HepG2 (cell line): ENCODE results near the gene LHPP.

Source experiments
- ARNTL ChIP-seq: sonication (generic); formaldehyde crosslinking; IDR thresholded peaks from 2 replicates; pipeline ENCODE4 v1.4.0; 2020; ENCODE audit warnings: mild to moderate bottlenecking, missing genetic modification reagents
- CTCF ChIP-seq: sonication (generic); formaldehyde crosslinking; IDR thresholded peaks from 2 replicates; pipeline ENCODE4 v1.5.0; 2020; ENCODE audit warnings: mild to moderate bottlenecking, missing genetic modification reagents, moderate library complexity
- DPF2 ChIP-seq: sonication (generic); formaldehyde crosslinking; IDR thresholded peaks from 2 replicates; pipeline ENCODE4 v1.4.0; 2020; ENCODE audit warnings: mild to moderate bottlenecking, low read depth, missing genetic modification reagents, borderline replicate concordance
- JUN ChIP-seq: sonication (generic); formaldehyde crosslinking; IDR thresholded peaks from 2 replicates; pipeline ENCODE4 v1.4.0; 2020; ENCODE audit warnings: mild to moderate bottlenecking, missing genetic modification reagents
- NFIC ChIP-seq: IDR thresholded peaks from 2 replicates; pipeline ENCODE4 v1.6.1; 2012; ENCODE audit warnings: mild to moderate bottlenecking, low read length, inconsistent platforms
- POLR2AphosphoS5 ChIP-seq: IDR thresholded peaks from 2 replicates; pipeline ENCODE4 v1.6.1; 2012; ENCODE audit warnings: low read depth, low read length
- RNF219 ChIP-seq: sonication (generic); formaldehyde crosslinking; IDR thresholded peaks from 2 replicates; pipeline ENCODE4 v1.5.0; 2020; ENCODE audit warnings: mild to moderate bottlenecking, missing genetic modification reagents
- RXRA ChIP-seq: sonication (generic); formaldehyde crosslinking; IDR thresholded peaks from 2 replicates; pipeline ENCODE4 v1.5.1; 2020; ENCODE audit warnings: missing genetic modification reagents
- TCF12 ChIP-seq, 2 experiments: fragments of 450-650 bp in 1 of 2; sonication (generic) in 1 of 2; formaldehyde crosslinking in 1 of 2; IDR thresholded peaks; 2 replicates each; pipeline versions ENCODE4 v1.6.1 to v1.8.0; 2017 to 2022; ENCODE audit warnings: antibody characterized with exemption in 1 of 2, mild to moderate bottlenecking in 1 of 2, missing genetic modification reagents in 1 of 2, moderate library complexity in 1 of 2
- ZNF607 ChIP-seq: sonication (generic); formaldehyde crosslinking; IDR thresholded peaks from 2 replicates; pipeline ENCODE4 v1.5.1; 2020; ENCODE audit warnings: missing genetic modification reagents, mild to moderate bottlenecking, borderline replicate concordance
- ZNF773 ChIP-seq: sonication (generic); formaldehyde crosslinking; IDR thresholded peaks from 2 replicates; pipeline ENCODE4 v1.4.0; 2020; ENCODE audit warnings: missing genetic modification reagents, borderline replicate concordance
- TF ChIP-seq, protein P1 (sequence below): sonication (generic); formaldehyde crosslinking; IDR thresholded peaks from 2 replicates; pipeline ENCODE4 v1.9.0; 2021; ENCODE audit warnings: missing genetic modification reagents, mild to moderate bottlenecking, borderline replicate concordance

DNA sequence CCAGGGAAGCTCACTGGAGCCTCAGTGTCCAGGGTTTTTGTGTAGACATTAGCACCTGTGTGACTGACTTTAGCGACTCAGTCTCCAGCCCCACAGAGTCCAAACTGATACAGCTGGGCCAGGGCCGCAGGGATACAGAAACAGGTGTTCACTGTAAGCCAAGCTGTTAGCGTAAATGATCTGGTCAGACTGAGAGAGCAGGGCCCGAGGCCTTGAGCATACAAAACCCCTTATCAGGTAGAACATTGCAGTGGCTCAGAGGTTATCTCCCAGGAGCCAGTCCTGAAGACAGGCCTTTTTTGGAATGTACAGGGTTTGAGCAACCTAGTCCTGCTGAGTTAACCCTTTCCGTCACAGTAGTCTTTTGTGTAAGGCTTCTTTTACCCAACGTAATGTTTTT lies 25.0 kb downstream of the LHPP start:
- no peak for TF ChIP-seq TCF12 (IDR thresholded peaks at IDR 0.05)
- TF ChIP-seq TCF12 (CRISPR knock-in tag; IDR thresholded peaks at IDR 0.05), result no peak
- TF ChIP-seq ZNF773 (CRISPR knock-in tag), result no peak
- no peak for TF ChIP-seq CTCF (CRISPR knock-in tag)
- no peak for TF ChIP-seq RNF219 (CRISPR knock-in tag)
- no peak for TF ChIP-seq POLR2AphosphoS5
- no peak for TF ChIP-seq NFIC
- no peak for TF ChIP-seq JUN (CRISPR knock-in tag)
- TF ChIP-seq ZNF607 (CRISPR knock-in tag), result no peak
- no peak for TF ChIP-seq DPF2 (CRISPR knock-in tag)
- TF ChIP-seq, protein P1, sequence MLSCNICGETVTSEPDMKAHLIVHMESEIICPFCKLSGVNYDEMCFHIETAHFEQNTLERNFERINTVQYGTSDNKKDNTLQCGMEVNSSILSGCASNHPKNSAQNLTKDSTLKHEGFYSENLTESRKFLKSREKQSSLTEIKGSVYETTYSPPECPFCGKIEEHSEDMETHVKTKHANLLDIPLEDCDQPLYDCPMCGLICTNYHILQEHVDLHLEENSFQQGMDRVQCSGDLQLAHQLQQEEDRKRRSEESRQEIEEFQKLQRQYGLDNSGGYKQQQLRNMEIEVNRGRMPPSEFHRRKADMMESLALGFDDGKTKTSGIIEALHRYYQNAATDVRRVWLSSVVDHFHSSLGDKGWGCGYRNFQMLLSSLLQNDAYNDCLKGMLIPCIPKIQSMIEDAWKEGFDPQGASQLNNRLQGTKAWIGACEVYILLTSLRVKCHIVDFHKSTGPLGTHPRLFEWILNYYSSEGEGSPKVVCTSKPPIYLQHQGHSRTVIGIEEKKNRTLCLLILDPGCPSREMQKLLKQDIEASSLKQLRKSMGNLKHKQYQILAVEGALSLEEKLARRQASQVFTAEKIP, result no peak
- no peak for TF ChIP-seq RXRA (CRISPR knock-in tag)
- no peak for TF ChIP-seq ARNTL (CRISPR knock-in tag)
